ENCODE measurements around the gene SMIM26.

DNA sequence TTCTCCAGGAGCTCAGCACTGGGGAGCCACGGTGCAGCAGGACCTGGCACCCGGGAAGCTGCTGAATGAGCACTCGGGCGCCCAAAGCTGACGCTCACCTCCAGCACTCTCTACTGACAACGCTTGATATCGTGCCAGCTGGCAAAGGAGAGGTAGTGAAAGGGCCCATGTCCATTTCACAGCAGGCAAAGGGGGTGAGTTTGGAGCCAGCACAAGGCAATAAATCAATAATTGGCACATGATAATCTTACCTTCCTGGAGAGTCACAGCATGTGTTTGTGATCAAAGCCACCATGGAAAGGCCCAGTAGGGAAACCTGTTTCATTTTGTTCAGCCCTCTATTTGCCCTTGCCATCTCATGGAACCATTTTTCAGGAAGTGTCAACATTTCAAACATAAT, 23.3 kb upstream of the SMIM26 start:
- TF ChIP-seq, protein P1, sequence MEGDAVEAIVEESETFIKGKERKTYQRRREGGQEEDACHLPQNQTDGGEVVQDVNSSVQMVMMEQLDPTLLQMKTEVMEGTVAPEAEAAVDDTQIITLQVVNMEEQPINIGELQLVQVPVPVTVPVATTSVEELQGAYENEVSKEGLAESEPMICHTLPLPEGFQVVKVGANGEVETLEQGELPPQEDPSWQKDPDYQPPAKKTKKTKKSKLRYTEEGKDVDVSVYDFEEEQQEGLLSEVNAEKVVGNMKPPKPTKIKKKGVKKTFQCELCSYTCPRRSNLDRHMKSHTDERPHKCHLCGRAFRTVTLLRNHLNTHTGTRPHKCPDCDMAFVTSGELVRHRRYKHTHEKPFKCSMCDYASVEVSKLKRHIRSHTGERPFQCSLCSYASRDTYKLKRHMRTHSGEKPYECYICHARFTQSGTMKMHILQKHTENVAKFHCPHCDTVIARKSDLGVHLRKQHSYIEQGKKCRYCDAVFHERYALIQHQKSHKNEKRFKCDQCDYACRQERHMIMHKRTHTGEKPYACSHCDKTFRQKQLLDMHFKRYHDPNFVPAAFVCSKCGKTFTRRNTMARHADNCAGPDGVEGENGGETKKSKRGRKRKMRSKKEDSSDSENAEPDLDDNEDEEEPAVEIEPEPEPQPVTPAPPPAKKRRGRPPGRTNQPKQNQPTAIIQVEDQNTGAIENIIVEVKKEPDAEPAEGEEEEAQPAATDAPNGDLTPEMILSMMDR (IDR thresholded peaks at IDR 0.05): no peak
- no peak for TF ChIP-seq EP300 (IDR thresholded peaks at IDR 0.05)

Measured in upper lobe of left lung (tissue), 4 donors.